Measurements from ENCODE around the gene FAM110D. TPM values are rescaled to one million over a fixed set of nuclear protein-coding genes. Genes with fewer than 3 reads are reported as not detected.

FAM110D gene
- total and polyA plus RNA-seq, 2 experiments from 2014 or later: 0.10 to 0.44 TPM

DNA sequence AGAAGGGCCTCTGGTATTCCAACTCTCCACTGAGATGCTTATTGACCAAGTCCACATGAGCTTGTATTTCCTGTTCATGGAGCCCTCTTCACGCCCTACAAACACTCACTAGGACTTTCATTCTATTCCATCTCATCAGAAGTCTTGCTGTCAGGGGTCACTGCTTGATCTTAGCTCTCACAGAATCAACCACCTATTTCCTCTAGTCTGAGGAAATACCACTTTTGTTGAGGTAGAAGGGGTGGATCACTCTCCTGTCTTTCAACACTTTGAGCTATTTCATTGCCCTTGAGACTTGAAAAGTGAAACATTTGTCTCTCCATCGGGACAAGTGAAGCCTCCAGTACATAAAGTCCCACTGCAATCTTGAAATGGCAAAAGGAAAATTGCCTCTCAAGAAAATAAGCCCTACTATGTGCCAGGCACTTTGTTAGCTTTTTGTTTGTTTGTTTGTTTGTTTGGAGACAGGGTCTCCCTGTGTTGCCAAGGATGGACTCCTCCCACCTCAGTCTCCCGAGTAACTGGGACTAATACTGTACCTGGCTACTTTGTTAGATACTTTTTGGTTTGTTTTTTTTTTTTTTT is 19.8 kb upstream of the FAM110D start:
- Histone ChIP-seq H2AFZ (no peak overlapping the region), H3K4me1 (ENCODE audit: insufficient read depth) (no peaks in the 10 kb centered on the region), H3K27me3 (no peaks in the 10 kb centered on the region), H3K79me2 (no peaks in the 10 kb centered on the region), H3K4me3 (no peak overlapping the region), H3K9me2 (replicated peaks; ENCODE audit: insufficient read depth) (no peaks in the 10 kb centered on the region), H3K4me2 (no peak overlapping the region), H3K9me3 (ENCODE audit: low read depth) (no peaks in the 10 kb centered on the region), H4K20me1 (ENCODE audit: insufficient read depth, poor library complexity, severe bottlenecking) (no peaks in the 10 kb centered on the region), H3K36me3 (replicated peaks; ENCODE audit: insufficient read depth, low read depth) (no peaks in the 10 kb centered on the region), H3K27ac (no peak overlapping the region)
- DNase-seq (ENCODE audit: low spot score): no peak
- WGBS (ENCODE audit: low lambda C conversion rate, missing lambda C conversion rate): 59% methylated on average over 3 of the region's 3 CpGs
- TF ChIP-seq, protein P1, sequence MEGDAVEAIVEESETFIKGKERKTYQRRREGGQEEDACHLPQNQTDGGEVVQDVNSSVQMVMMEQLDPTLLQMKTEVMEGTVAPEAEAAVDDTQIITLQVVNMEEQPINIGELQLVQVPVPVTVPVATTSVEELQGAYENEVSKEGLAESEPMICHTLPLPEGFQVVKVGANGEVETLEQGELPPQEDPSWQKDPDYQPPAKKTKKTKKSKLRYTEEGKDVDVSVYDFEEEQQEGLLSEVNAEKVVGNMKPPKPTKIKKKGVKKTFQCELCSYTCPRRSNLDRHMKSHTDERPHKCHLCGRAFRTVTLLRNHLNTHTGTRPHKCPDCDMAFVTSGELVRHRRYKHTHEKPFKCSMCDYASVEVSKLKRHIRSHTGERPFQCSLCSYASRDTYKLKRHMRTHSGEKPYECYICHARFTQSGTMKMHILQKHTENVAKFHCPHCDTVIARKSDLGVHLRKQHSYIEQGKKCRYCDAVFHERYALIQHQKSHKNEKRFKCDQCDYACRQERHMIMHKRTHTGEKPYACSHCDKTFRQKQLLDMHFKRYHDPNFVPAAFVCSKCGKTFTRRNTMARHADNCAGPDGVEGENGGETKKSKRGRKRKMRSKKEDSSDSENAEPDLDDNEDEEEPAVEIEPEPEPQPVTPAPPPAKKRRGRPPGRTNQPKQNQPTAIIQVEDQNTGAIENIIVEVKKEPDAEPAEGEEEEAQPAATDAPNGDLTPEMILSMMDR (IDR thresholded peaks at IDR 0.05; ENCODE audit: poor library complexity): no peak
- no peak for TF ChIP-seq EZH2phosphoT487 (IDR thresholded peaks at IDR 0.05; ENCODE audit: low read depth, severe bottlenecking, unreplicated experiment)
- no peak for TF ChIP-seq EZH2 (IDR thresholded peaks at IDR 0.05; ENCODE audit: borderline replicate concordance)

DNA sequence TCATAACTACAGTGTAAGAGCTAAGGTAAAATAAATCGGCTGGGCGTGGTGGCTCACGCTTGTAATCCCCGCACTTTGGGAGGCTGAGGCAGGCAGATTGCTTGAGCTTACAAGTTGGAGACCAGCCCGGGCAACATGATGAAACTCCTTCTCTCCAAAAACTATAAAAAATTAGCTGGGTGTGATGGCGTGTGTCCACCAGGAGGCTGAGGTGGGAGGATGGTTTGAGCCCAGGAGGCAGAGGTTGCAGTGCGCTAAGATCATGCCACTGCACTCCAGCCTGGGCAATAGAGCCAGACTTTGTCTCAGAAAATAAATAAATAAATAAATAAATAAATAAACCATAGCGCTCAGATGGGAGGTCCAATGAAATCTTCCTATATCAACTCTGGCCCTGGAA is 16.7 kb upstream of the FAM110D start:
- TF ChIP-seq EZH2phosphoT487 (IDR thresholded peaks at IDR 0.05; ENCODE audit: low read depth, severe bottlenecking, unreplicated experiment): no peak
- TF ChIP-seq EZH2 (IDR thresholded peaks at IDR 0.05; ENCODE audit: borderline replicate concordance): no peak
- TF ChIP-seq, protein P1 (IDR thresholded peaks at IDR 0.05; ENCODE audit: poor library complexity): no peak
- no peaks in the 10 kb centered on the region for H3K36me3 ChIP-seq (replicated peaks; ENCODE audit: insufficient read depth, low read depth)
- no peaks in the 10 kb centered on the region for H3K4me1 ChIP-seq (ENCODE audit: insufficient read depth)
- H3K79me2 ChIP-seq: no peaks in the 10 kb centered on the region
- H3K27ac ChIP-seq: no peak overlapping the region
- no peaks in the 10 kb centered on the region for H3K9me3 ChIP-seq (ENCODE audit: low read depth)
- no peaks in the 10 kb centered on the region for H3K9me2 ChIP-seq (replicated peaks; ENCODE audit: insufficient read depth)
- no peak overlapping the region for H3K4me3 ChIP-seq
- H4K20me1 ChIP-seq (ENCODE audit: insufficient read depth, poor library complexity, severe bottlenecking): no peaks in the 10 kb centered on the region
- H3K4me2 ChIP-seq: no peak overlapping the region
- DNase-seq (ENCODE audit: low spot score): no peak
- H2AFZ ChIP-seq: no peak overlapping the region
- 91% methylated on average over 8 of the region's 8 CpGs for WGBS (ENCODE audit: low lambda C conversion rate, missing lambda C conversion rate)
- H3K27me3 ChIP-seq: no peaks in the 10 kb centered on the region

DNA sequence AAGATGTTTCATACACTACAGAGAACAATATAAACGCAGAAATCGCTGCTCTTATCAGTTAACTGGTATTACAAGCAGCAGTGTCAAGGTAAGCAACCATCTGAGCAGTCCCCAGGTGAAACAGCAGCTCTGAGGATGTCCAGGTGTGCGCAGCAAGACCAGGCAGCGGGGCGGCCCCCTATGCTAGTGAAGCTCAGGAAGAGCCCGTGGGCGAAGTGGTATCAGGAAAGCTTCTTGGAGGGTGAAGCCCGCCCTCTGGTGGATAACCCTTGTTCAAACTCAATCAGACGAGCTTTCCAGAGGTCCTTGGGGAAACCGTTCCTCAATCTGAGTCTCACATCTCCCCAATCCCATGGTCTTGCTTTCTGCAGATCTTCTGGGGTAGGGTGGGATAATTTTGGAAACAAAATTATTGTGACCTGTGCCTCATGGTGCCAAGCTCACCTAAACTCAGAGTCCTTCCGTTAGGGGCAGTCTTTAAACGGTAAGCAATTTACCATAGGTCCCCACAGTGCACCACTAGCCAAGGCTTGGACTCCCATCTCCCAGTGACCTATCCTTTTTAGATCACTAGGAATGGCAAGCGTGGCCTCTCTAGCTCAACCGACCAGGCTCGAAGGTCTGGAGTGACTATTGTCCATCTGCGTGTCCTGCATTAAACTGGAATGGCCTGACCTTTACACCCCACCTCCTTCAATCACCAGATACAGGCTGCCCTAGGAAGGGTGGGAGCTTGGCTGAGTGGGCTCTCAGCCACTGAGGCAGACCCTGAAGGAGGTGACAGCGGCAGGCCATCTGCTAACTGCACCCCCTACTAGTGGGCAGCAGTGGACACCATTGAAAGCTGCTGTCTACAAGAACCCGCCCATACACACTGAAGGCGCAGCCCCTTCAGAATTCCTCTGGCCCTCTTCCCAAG is 13.6 kb upstream of the FAM110D start:
- TF ChIP-seq, protein P1 (IDR thresholded peaks at IDR 0.05; ENCODE audit: poor library complexity): peak; percentile 88
- TF ChIP-seq EZH2 (IDR thresholded peaks at IDR 0.05; ENCODE audit: borderline replicate concordance): no peak
- DNase-seq (ENCODE audit: low spot score): peak; percentile 94
- Histone ChIP-seq H3K4me1 (ENCODE audit: insufficient read depth) (no peaks in the 10 kb centered on the region), H2AFZ (no peak overlapping the region), H4K20me1 (ENCODE audit: insufficient read depth, poor library complexity, severe bottlenecking) (no peaks in the 10 kb centered on the region), H3K9me3 (ENCODE audit: low read depth) (no peaks in the 10 kb centered on the region), H3K27ac (no peak overlapping the region), H3K4me3 (no peak overlapping the region), H3K36me3 (replicated peaks; ENCODE audit: insufficient read depth, low read depth) (no peaks in the 10 kb centered on the region), H3K79me2 (no peaks in the 10 kb centered on the region), H3K4me2 (no peak overlapping the region), H3K27me3 (no peaks in the 10 kb centered on the region), H3K9me2 (replicated peaks; ENCODE audit: insufficient read depth) (no peaks in the 10 kb centered on the region)
- WGBS (ENCODE audit: low lambda C conversion rate, missing lambda C conversion rate): 26% methylated on average over 19 of the region's 19 CpGs
